HG03558 (cell line): Measurements from ENCODE around the gene DYNLL1.
"Not testable (repeated sequence)": the region's sequence is repeated elsewhere in the genome, so short reads cannot be mapped to it uniquely, and the experiment has no call there.

Experiments used
- ATAC-seq: cut with Tn5 transposase; IDR thresholded peaks from one replicate; pipeline ENCODE4 v1.9.1; 2021; ENCODE audit warnings: moderate number of reproducible peaks; ENCODE audit not compliant: unreplicated experiment; ENCODE audit errors: extremely low read depth

DYNLL1 gene

DNA sequence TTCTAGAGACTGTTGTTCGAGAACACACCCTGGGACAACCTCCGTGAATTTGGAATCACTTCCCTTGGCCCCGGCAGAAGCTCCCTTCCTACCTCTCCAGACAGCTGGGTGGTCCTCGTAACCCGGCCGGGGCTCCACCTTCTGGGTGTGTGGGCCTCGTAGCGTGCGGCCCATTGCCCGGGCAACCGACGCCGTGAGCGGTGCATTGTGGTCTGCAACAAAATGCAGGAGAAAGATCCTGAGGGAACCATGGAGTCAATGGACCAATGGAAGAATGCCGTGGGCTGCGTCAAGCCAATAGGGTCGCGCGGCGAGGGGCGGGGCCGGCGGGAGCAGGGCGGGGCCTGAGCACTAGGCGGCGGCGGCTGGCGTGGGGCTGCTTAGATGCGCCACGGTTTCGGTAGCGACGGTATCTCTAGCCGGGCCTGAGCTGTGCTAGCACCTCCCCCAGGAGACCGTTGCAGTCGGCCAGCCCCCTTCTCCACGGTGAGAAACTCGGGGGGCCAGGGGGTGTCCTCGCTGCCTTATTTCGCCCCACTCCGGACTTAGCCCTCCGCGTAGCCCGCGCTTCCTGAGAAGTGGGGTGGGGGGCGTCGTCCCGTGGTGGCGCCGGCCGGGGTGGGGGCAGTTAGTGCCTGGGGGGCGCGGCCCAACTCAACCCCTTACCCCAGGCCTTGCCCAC, at the start of gene DYNLL1:
DYNLL1 (plus strand) TSS at position 383 of the 682 bp plus-strand sequence. CDS start 309 bp downstream, outside the sequence.
- ATAC-seq: peak; percentile 87

DNA sequence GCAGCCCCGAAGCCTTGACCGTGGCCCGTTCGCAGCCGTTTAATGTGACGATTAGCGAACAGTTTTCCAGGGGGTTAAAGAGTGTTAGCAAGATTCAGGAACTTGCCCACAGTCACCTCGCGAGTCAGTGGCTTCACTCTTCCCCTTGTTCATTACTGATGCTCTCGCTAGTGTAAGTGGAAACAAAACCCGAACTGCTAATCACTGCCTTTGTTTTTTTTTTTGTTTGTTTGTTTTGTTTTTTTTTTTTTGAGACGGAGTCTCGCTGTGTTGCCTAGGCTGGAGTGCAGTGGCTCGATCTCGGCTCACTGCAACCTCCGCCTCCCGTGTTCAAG, 49.1 kb upstream of the DYNLL1 start:
- ATAC-seq: not testable (repeated sequence)

DNA sequence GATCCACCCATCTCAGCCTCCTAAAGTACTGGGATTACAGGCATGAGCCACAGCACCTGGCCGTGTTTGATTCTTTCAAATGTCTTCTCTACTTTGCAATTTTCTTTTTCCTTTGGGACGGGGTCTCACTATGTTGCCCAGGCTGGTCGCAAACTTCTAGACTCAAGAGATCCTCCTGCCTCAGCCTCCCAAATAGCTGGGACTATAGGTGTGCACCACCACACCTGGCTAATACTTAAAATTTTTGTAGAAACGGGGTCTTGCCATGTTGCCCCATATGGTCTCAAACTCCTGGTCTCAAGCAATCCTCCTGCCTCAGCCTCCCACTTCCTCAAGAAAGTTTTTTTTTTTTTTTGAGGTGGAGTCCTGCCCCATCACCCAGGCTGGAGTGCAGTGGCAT, 47.9 kb upstream of the DYNLL1 start:
- ATAC-seq: no peak

DNA sequence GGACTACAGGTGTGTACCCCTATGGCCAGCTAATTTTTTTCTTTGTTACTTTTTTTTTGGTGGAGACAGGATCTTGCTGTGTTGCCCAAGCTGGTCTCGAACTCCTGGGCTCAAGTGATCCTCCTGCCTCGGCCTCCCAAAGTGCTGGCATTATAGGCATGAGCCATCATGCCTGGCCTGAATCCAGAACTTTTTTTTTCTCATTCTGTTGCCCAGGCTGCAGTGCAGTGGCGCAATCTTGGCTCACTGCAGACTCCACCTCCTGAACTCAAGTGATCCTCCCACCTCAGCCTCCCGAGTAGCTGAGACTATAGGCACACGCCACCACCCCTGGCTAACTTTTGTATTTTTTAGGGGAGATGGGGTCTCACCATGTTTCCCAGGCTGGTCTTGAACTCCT, 43.4 kb upstream of the DYNLL1 start:
- not testable (repeated sequence) for ATAC-seq

DNA sequence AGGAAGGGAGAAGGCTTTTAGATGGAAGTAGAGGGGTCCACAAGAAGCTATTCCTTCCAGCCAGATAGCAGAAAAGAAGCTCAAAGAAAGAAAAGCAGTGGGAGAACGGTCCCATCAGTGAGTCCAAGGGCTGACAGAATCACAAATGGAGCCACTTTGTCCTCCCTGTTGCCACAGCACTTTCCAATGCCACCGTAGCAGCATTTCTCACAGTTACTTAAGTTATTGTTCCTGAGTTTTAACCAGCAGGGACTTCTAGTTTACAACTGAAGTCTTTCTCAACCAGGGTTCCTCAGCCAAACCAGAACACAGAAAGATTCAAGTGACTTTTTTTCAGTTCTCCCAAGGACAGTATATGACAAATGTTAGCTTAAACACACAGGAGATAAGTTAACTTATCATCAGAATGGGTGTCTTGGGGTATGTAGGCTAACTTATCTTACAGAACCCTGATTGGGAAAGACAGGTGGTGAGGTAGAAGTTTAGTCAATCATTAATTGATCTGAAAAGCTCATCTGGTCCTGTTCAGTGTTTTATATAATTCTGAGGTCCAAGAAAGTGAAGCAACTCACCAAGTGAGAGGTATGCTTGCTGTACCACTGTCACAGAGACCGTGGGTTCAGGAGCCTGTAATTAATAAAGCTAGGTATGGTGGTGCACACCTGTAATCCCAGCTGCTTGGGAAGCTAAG, 42.7 kb upstream of the DYNLL1 start:
- ATAC-seq: no peak

DNA sequence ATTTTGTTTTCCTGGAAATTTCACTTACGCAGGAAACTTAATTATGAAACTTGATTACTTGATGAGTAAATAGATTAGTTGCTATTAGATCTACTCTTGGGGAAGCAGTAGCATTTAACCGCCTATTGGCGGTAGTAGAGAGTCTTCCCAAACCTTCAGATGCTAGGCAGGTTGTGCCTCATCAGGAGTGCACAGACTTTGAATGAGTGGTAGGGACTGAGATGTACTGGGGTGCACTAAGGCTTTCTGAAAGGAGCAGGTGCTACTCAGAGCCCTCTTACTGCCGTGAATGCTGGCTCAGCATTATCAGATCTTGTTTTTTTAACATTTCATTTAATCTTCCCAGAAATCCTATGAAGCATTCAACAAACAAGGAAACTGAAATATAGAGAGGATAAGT, 41.9 kb upstream of the DYNLL1 start:
- ATAC-seq: no peak

DNA sequence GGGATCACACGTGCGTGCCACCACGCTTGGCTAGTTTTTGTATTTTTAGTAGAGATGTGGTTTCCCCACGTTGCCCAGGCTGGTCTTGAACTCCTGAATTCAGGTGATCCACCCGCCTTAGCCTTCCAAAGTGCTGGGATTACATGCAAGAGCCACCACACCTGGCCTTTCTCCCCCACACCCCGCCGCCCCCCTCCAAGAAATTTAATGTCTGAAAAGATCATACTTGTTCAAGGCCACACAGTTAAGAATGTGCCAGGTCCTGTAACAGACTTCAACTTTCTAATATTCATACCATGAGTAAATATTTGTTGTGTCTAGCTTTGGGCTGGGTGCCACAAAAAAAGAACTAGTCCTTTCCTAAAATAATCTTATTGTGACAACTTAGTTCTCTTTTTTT, 40.6 kb upstream of the DYNLL1 start:
- no peak for ATAC-seq

DNA sequence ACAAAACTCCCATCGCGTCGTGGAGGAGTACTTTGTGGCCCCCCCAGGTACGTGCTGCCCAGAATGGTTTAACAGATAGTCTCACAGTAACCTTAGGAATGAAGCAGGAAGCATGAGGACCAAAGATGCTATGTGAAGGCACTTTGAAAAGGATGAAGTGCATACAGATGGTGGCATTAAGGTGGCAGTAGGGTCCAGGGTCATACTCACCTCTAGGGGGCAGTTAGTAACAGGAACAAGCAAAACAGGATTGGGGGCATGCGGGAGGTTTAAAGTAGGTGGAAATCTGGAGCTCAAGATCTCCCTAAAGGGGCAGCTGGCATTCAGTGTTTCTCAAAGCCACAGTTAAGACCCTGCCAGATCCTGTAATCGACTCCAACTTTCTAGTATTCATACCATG, 38.8 kb upstream of the DYNLL1 start:
- ATAC-seq: no peak

DNA sequence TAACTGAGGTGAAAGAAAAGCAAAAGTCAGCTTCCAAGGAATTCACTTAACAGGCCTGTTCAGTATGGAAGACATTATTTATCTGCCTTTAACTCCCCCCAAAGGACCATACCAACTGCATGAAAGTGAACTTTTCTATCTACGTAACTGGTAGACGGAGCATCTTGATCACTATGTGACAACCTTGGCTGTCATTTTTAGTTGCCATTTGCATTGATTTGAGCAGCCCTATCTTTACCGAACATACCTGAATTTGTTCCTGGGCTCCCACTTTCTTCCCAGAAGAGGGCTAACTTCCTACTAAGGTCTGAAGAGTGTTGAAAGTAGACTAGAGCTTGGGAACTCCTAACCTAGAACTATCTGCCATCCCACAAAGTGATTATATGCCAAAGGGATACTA, 35.8 kb upstream of the DYNLL1 start:
- no peak for ATAC-seq

DNA sequence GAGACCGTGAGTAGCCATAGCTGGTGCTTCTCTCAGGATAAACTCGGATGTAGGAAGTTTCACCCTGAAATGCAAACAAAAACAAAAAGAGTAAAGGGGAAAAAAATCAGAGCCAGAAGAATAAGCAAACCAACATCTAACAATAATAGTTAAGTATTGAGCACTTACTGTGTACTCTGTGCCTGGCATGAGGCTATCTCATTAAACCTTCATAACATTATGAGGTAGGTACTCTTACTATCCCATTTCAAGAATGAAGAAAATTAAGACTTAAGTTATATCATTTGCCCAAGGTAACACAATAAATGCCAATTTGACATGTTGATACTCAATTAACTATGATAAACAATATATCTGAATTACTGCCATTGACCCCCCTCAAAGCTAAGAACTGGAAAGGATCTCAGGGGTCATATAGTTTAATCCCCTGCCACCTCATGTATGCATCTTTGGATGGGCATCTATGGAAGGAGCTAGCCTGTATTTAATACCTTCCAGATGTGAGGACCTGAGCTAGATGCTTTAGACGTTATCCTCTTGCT, 33.7 kb upstream of the DYNLL1 start:
- ATAC-seq: no peak

DNA sequence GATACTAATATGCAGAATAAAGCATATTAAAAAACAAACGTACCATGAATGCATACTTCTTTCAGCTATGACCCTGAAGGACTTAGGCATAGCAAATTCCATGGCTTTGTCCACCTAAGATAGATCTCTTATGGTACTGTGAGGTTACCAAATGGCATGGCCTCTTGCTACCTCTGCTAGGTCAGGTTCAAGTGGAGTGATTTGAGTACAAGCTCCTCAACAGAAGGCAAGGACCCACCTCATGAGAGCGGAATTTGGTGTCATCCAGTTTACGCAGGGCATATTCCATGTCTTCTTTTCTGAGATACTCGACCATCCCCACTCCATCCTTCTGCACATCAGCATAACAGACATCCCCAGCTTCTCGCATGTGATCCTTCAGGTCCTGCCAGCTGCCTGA, 32.2 kb upstream of the DYNLL1 start:
- ATAC-seq: no peak

DNA sequence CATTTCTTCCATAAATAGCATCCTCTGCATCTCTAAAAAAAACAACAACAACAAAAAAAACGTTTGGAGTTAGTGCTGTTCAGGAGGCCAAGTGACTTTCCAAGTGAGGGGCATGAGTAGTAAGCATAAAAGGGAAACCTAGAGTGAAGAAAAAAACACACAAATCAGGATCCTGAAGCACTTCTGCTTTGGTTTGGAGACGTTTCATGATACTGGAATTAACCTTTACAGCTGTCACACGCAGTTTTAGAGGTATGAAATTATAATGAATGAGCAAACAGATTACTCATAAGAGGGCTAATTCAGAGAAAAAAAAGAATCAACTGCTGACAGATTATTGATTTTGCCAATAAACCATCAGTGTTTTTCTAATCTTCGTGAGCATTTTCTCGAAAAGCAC, 30.2 kb upstream of the DYNLL1 start:
- ATAC-seq: no peak

DNA sequence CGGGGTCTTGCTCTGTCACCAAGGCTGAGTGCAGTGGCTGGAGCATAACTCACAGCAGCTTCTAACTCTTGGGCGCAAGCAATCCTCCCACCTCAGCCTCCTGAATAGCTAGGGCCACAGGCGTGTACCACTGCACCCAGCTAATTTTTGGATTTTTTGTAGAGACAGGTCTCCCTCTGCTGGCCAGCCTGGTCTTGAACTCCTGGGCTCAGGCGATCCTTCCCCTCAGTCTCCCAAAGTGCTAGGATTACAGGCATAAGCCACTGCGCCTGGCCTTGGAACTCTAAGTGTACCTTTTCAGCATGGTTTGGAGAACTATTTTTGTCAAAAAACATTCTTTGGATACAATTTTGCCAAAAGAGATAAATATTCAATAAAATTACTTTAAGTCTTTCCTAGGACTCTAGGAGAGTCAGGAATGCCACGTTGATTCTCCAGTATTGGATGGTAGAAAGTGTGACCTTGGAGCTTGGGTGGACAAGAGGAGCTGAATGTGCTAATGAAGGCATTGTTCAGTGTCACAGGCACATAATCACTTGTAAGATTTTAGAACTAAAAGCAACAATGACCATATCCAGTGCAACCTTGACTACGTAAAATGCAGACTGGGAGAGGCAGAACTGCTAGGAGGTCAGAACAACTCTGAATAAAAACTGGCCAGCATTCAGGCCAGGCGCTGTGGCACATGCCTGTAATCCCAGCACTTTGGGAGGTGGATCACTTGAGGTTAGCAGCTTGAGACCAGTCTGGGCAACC, 29.2 kb upstream of the DYNLL1 start:
- ATAC-seq: no peak

DNA sequence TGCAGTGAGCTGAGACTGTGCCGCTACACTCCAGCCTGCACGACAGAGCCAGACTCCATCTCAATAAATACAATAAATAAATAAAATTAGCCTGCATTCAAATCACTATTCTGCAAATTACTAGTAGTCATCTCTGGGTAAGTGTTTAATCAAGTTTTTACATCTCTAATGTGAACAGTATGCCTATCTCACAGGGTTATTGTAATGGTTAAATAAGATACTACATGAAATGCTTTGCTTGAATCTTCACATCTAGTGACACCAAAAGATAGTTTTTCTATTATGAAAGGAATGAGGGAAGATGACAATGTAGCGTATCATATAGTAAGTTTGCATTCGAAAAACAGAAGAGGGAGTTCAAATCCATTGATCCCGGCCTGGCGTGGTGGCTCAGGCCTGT, 28.5 kb upstream of the DYNLL1 start:
- ATAC-seq: no peak

DNA sequence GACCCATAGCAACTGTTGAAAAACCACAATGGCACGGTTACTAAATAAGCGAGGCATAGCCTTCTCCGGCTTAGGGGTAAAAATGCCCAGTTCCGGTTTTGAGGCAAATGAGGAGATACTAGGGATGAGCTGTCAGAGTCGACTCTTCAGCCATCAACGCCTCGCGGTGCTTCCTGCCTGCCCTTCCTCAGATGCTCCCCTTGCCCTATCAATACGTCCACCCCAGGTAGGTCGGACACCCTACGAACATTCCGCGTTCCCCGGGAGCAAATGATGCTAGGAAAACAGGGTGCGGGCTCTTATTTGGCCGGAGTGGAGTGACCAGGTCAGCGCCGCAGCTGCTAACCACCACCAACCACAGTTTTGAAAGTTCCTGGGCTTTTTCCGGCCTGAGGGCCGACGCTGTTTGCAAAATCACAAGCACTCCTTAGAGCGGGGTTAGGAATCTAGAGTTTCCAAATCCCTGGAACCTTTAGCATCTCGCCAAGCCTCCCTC, 27.5 kb upstream of the DYNLL1 start:
- no peak for ATAC-seq

DNA sequence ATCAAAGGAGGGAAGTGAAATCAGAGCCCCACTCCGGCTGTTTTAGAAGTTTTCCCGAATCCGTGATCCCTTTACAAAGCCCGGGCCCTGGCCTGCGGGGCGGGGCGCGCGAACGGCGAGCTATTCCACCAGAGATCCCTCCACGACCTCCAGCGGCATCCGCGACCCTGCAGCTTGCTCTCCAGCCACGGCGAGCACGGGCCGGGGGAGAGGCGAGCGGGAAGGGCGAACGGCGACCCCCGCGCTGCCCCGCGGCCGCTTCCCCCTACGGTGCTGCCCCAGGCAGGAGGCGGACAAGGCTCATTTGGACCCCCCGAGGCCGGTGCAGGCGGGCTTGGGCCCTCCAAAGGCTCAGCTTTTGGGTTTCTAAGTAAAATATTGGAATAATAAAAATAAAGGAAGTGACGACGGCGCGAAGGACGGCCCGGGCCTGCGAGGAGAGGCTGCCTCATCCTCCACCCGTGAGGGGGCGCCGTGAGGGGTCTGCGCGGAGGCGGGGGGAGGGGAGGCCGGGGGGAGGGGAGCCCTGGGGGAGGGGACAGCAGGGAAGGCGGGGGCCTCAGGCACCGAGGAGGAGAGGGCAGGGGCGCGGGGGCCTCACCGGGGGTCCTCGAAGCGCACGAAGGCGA, 27.0 kb upstream of the DYNLL1 start:
- ATAC-seq: no peak

DNA sequence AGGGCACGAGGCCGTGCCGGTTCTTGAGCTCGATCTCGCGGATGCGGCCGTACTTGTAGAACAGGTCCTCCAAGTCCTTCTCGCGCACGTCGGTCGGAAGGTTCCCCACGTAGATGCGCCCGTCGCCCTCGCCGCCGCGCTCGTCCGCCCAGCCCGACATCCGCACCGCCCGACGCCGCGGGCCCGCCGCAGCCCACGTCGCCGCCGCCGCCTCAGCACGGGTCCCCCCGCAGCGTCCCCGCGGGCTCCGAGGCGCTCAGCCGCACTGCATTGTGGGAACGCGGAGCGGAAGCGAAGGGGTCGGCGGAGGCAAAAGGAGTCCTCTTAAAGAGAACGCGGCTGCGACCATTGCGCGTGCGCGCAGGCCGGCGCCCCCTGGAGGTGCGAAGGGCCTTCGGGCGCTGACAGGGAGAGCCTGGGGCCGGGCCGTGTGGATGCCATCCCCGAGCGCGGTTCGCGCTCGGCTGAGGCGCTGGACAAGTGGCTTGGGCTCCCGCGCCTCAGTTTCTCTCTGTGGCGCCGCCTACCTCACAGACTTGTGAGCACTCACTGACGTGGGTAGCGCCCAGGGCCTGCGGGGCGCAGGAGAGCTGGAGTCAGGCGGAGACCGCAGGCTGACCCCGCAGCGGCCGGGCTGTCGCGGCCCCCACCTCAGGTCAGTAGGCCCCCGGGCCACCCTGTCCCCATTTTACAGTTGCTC, 26.3 kb upstream of the DYNLL1 start, which contains the start of gene SRSF9:
SRSF9 (minus strand) TSS at position 299 of the 700 bp plus-strand sequence; CDS start at position 160, 139 bp downstream.
- ATAC-seq: peak; percentile 78

DNA sequence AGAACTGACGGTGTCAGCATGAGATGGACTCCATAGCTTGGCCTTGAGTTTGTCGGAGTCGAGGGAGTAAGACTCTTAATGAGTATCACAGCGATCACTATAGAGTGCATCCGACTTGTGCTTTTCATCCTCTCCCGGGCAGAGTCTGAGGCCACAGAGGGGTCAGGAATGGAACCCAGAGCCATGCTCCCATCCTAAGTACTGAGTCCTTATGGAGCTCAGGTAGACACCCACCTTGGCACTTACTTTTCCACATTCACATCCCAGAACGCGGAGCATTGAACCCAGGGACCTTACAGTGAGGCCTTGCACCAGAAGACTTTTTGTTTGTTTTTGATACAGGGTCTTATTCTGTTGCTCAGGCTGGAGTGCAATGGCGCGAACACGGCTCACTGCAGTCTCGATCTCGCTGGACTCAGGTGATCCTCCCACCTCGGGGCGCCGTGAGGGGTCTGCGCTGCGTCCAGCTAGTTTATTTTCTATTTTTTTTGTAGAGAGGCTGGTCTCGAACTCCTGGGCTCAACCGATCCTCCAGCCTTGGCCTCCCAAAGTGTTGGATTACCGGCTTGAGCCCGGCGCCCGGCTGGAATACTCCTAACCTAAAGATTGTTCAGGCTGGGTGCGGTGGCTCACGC, 25.6 kb upstream of the DYNLL1 start:
- no peak for ATAC-seq

DNA sequence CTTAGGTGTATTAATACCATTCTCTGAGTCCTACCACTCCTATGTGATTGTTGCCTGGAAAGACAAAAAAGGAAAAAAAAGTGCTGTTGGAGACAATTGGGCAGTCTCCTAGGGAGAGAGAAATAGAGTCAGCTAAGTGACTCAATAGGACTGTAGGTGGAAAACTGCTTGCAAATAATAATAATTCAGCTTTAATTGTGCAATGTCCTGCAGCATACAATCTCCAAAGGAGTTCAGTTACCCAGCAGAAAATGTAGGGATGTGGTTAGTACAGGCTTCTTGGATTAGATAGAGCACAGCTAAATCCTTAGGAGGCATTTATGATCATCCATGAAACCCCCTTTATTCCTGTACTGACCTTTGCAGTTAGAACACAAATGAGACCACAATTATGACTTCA, 23.4 kb upstream of the DYNLL1 start:
- no peak for ATAC-seq
